ENCODE measurements around the gene SPTBN1.

GRCh38 chr2:54461261-54461660, 5.1 kb downstream of the SPTBN1 start:
- TF ChIP-seq CTCF (conservative IDR thresholded peaks at IDR 0.05; ENCODE audit: low read length) (no peak), EZH2phosphoT487 (IDR thresholded peaks at IDR 0.05; ENCODE audit: borderline replicate concordance) (no peak)
